Peyer's patch (tissue), 4 donors: Measurements from ENCODE around the gene SCUBE1. TPM values are rescaled to one million over a fixed set of nuclear protein-coding genes. Genes with fewer than 3 reads are reported as not detected.

Source experiments
- DNase-seq, 3 donors: peaks; one replicate each; pipeline ENCODE4 v3.0.0-alpha.2; 2017 to 2019
- H3K27ac ChIP-seq, 4 donors: fragments of 200-600 bp; sonication (generic); one replicate each; pipeline ENCODE4 v1.5.1; 2016 to 2019
- H3K27me3 ChIP-seq, 2 donors: fragments of 200-600 bp; sonication (generic); one replicate each; pipeline ENCODE4 v1.5.1; 2019
- H3K36me3 ChIP-seq, 3 donors: fragments of 200-600 bp; sonication (generic); one replicate each; pipeline ENCODE4 v1.5.1; 2016 to 2019
- H3K4me1 ChIP-seq, 4 donors: fragments of 200-600 bp; sonication (generic); one replicate each; pipeline ENCODE4 v1.5.1; 2016 to 2019
- H3K4me3 ChIP-seq, 4 donors: fragments of 200-600 bp; sonication (generic); 1 replicate in 3 of 4; 2 replicates in 1 of 4; pipeline ENCODE4 v1.5.1; 2016 to 2019; ENCODE audit warnings: mild to moderate bottlenecking in 1 of 4
- H3K9me3 ChIP-seq, 4 donors: fragments of 200-600 bp; sonication (generic); one replicate each; pipeline ENCODE4 v1.5.1; 2016 to 2019; ENCODE audit warnings: mild to moderate bottlenecking in 1 of 4
- CTCF ChIP-seq, 6 experiments: fragments of 450-650 bp in 4 of 6; fragments of 200-600 bp in 2 of 6; sonication (generic) in 1 of 6; IDR thresholded peaks; one replicate each; pipeline ENCODE4 v1.5.1; 2017 to 2019; ENCODE audit warnings: antibody characterized with exemption in 6 of 6, mild to moderate bottlenecking in 3 of 6, moderate library complexity in 1 of 6
- POLR2A ChIP-seq, 2 donors: fragments of 450-650 bp; IDR thresholded peaks; one replicate each; pipeline ENCODE4 v1.5.1; 2017; ENCODE audit warnings: antibody characterized with exemption in 2 of 2, mild to moderate bottlenecking in 2 of 2, moderate library complexity in 2 of 2
- total RNA-seq, 4 donors: library from RNA; depleted of rRNA; stranded (reverse); fragments of >200 nt; gene quantifications; one replicate each; pipeline ENCODE4 v1.1.0, GENCODE V29; 2016

Gene SCUBE1
- total RNA-seq, 4 donors from 2014 or later: 1.6 to 47.9 (median 7.9) TPM

GRCh38 chr22:43170131-43170480, 173.1 kb downstream of the SCUBE1 start:
- no peak for TF ChIP-seq CTCF (IDR thresholded peaks at IDR 0.05)
- TF ChIP-seq POLR2A (IDR thresholded peaks at IDR 0.05): no peak
- H3K4me1 ChIP-seq: peaks cover 0 to 19% (median 0%) of the 10 kb centered on the region in 4 donors
- H3K36me3 ChIP-seq: peaks cover 0 to 44% (median 0%) of the 10 kb centered on the region in 3 donors
- DNase-seq: peak in 1 of 3 donors; percentile 34
- no peak overlapping the region for H3K27ac ChIP-seq
- H3K4me3 ChIP-seq: peak overlapping the region in 1 of 4 donors; percentile 47
- H3K9me3 ChIP-seq: no peaks in the 10 kb centered on the region
- no peaks in the 10 kb centered on the region for H3K27me3 ChIP-seq

GRCh38 chr22:43169310-43170130, 173.7 kb downstream of the SCUBE1 start:
- DNase-seq: no peak
- no peak overlapping the region for H3K27ac ChIP-seq
- TF ChIP-seq POLR2A (IDR thresholded peaks at IDR 0.05) (no peak), CTCF (IDR thresholded peaks at IDR 0.05) (no peak)
- H3K36me3 ChIP-seq: peaks cover 0 to 38% (median 0%) of the 10 kb centered on the region in 3 donors
- no peaks in the 10 kb centered on the region for H3K9me3 ChIP-seq
- peaks cover 0 to 19% (median 0%) of the 10 kb centered on the region in 4 donors for H3K4me1 ChIP-seq
- H3K27me3 ChIP-seq: no peaks in the 10 kb centered on the region
- H3K4me3 ChIP-seq: no peak overlapping the region

- Histone ChIP-seq H3K4me1 (peaks cover 0 to 22% (median 0%) of the 10 kb centered on the region in 4 donors), H3K9me3 (no peaks in the 10 kb centered on the region), H3K4me3 (no peak overlapping the region), H3K27ac (no peak overlapping the region), H3K27me3 (no peaks in the 10 kb centered on the region), H3K36me3 (peaks cover 0 to 29% (median 0%) of the 10 kb centered on the region in 3 donors)
- no peak for TF ChIP-seq CTCF (IDR thresholded peaks at IDR 0.05)
- TF ChIP-seq POLR2A (IDR thresholded peaks at IDR 0.05): no peak
- no peak for DNase-seq
Measured at GRCh38 chr22:43168471-43169309, 174.5 kb downstream of the SCUBE1 start.

- H3K4me1 ChIP-seq: peaks cover 0 to 32% (median 0%) of the 10 kb centered on the region in 4 donors
- no peak overlapping the region for H3K4me3 ChIP-seq
- H3K27me3 ChIP-seq: no peaks in the 10 kb centered on the region
- H3K36me3 ChIP-seq: peaks cover 0 to 23% (median 0%) of the 10 kb centered on the region in 3 donors
- H3K27ac ChIP-seq: no peak overlapping the region
- H3K9me3 ChIP-seq: no peaks in the 10 kb centered on the region
- DNase-seq: no peak
- no peak for TF ChIP-seq CTCF (IDR thresholded peaks at IDR 0.05)
- TF ChIP-seq POLR2A (IDR thresholded peaks at IDR 0.05): no peak
Measured at GRCh38 chr22:43167001-43167589, 176.1 kb downstream of the SCUBE1 start.

- H3K9me3 ChIP-seq: no peaks in the 10 kb centered on the region
- TF ChIP-seq POLR2A (IDR thresholded peaks at IDR 0.05): no peak
- TF ChIP-seq CTCF (IDR thresholded peaks at IDR 0.05): no peak
- H3K36me3 ChIP-seq: peaks cover 0 to 26% (median 0%) of the 10 kb centered on the region in 3 donors
- H3K27me3 ChIP-seq: no peaks in the 10 kb centered on the region
- DNase-seq: peak in 1 of 3 donors; percentile 28
- peaks cover 0 to 32% (median 0%) of the 10 kb centered on the region in 4 donors for H3K4me1 ChIP-seq
- H3K4me3 ChIP-seq: no peak overlapping the region
- H3K27ac ChIP-seq: no peak overlapping the region
Measured at GRCh38 chr22:43166132-43166930, 176.8 kb downstream of the SCUBE1 start.
